Kidney (tissue), 14 donors: ENCODE data around the gene NDUFS6. TPM values are rescaled to one million over a fixed set of nuclear protein-coding genes. Genes with fewer than 3 reads are reported as not detected.
"Not testable (repeated sequence)": the region's sequence is repeated elsewhere in the genome, so short reads cannot be mapped to it uniquely, and the experiment has no call there.

Experiments used
- DNase-seq, 5 donors: peaks; one replicate each; pipeline ENCODE4 v3.0.0-alpha.2; 2013 to 2020
- FAIRE-seq: peaks from 2 replicates; lab custom pipeline; 2012; peaks lifted over from hg19 to GRCh38; lab: Jason Lieb, UNC
- H3K27ac ChIP-seq, 2 donors: one replicate each; pipeline ENCODE4 v1.7.0; 2013; ENCODE audit warnings: low read depth in 2 of 2, low read length in 2 of 2, inconsistent platforms in 1 of 2
- H3K27me3 ChIP-seq: one replicate; pipeline ENCODE4 v1.7.1; 2013; ENCODE audit warnings: low read length, inconsistent platforms; ENCODE audit not compliant: control insufficient read depth, insufficient read depth
- H3K36me3 ChIP-seq, 3 donors: one replicate each; pipeline versions ENCODE4 v1.7.0 to v1.7.1; 2013; ENCODE audit warnings: low read length in 3 of 3, control low read depth in 1 of 3, inconsistent platforms in 1 of 3; ENCODE audit not compliant: insufficient read depth in 3 of 3, control insufficient read depth in 2 of 3
- H3K4me1 ChIP-seq, 3 donors: one replicate each; pipeline versions ENCODE4 v1.7.0 to v1.7.1; 2013; ENCODE audit warnings: low read length in 3 of 3, inconsistent platforms in 1 of 3, low read depth in 1 of 3; ENCODE audit not compliant: control insufficient read depth in 2 of 3, insufficient read depth in 2 of 3
- H3K4me3 ChIP-seq, 3 donors: one replicate each; pipeline versions ENCODE4 v1.7.0 to v1.8.1; 2013; ENCODE audit warnings: low read length in 3 of 3, control low read depth in 1 of 3, inconsistent platforms in 1 of 3
- H3K9ac ChIP-seq, 3 donors: one replicate each; pipeline versions ENCODE4 v1.7.0 to v1.7.1; 2013; ENCODE audit warnings: low read length in 3 of 3, control low read depth in 1 of 3, inconsistent platforms in 1 of 3
- H3K9me3 ChIP-seq, 3 donors: one replicate each; pipeline versions ENCODE4 v1.7.0 to v1.7.1; 2013; ENCODE audit warnings: low read length in 3 of 3, control low read depth in 1 of 3, inconsistent platforms in 1 of 3; ENCODE audit not compliant: control insufficient read depth in 2 of 3, insufficient read depth in 1 of 3
- CTCF ChIP-seq: IDR thresholded peaks from 3 replicates; pipeline ENCODE4 v1.5.1; 2012; ENCODE audit warnings: mild to moderate bottlenecking, moderate library complexity, borderline replicate concordance; ENCODE audit not compliant: insufficient read depth; ENCODE audit errors: extremely low read depth
- intact Hi-C: fragments of 100-400 bp; cut with DNase I; formaldehyde crosslinking; loops from one replicate; pipeline ENCODE4 v1.11.1; 2022
- polyA plus RNA-seq: library from polyadenylated mRNA; stranded (reverse); fragments of 350-450 nt; fragmentation: Illumina TruSeq; extraction: RNeasy Lipid Tissue Mini Kit (QIAGEN cat#74804); gene quantifications from one replicate; pipeline ENCODE4 v1.2.3, GENCODE V29; 2014; ENCODE audit warnings: low read depth, low replicate concordance; ENCODE audit not compliant: insufficient read depth
- total RNA-seq: library from RNA; stranded (reverse); fragmentation: NEBNext Ultra II Directional; extraction: Animal tissue kit (Norgen Biotek cat#: 25700); gene quantifications from one replicate; pipeline ENCODE4 v1.2.1, GENCODE V29; 2021
- donor health status: control.
- donor health status: control.
- donor health status: control.
- donor health status: control.
- donor health status: control.
- donor health status: DM: yes; HTN: yes; CAD: no.
- donor health status: Normal renal cell carcinoma (clear cell type).

The NDUFS6 gene
- total and polyA plus RNA-seq, 2 donors from 2014 or later: 31.1 to 164 TPM

GRCh38 chr5:1840741-1841521, 39.7 kb downstream of the NDUFS6 start:
- Histone ChIP-seq H3K4me1 (no peaks in the 10 kb centered on the region), H3K36me3 (no peaks in the 10 kb centered on the region), H3K27ac (no peak overlapping the region), H3K9ac (no peak overlapping the region), H3K27me3 (peaks cover 2% of the 10 kb centered on the region), H3K9me3 (no peaks in the 10 kb centered on the region), H3K4me3 (no peak overlapping the region)
- intact Hi-C loops: no loop called here
- TF ChIP-seq CTCF: no peak
- FAIRE-seq (no peak), DNase-seq (peak; percentile 54 to 69 (median 62))

DNA sequence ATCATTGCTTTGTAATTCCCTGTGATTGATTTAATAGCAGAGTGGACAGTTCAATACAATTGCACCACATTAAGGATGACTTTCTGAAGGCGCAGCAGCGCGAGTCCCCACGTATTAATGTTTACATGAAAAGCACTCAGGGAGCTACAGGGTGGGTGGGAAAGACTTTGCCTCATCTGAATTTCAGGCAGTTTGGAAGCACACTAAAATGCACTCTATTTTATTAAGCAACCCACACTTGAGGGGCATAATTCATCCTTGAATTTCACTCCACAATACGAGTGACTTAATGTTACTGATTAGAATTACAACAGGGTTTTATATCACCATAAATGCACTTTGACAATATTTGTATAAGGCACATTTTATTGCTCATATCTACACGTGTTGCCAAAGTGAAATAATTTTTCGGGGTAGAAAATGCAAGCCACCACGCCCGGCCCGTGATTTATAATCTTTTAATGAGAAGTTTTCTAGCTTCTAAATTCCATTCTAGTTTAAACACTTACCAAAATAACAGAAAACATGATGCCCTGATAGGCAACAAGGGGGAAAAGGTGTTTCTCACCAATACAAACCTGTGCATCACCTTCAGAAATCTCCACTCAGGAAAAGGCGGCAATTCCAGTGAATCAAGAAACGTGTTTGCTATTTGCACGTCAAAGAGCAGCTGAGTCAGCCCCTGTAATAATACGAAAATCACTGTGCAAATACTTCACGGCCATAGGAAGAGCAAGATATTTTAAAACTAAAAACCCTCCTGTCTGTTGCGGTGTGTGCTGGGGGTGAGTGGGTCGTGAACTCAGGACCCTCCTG, 41.0 kb downstream of the NDUFS6 start:
- TF ChIP-seq CTCF: no peak
- Histone ChIP-seq H3K27ac (no peak overlapping the region), H3K4me1 (no peaks in the 10 kb centered on the region), H3K27me3 (peaks cover 2% of the 10 kb centered on the region), H3K36me3 (no peaks in the 10 kb centered on the region), H3K9me3 (no peaks in the 10 kb centered on the region), H3K4me3 (no peak overlapping the region), H3K9ac (no peak overlapping the region)
- intact Hi-C loops: no loop called here
- FAIRE-seq: no peak
- peak in 1 of 5 donors; percentile 7 for DNase-seq

DNA sequence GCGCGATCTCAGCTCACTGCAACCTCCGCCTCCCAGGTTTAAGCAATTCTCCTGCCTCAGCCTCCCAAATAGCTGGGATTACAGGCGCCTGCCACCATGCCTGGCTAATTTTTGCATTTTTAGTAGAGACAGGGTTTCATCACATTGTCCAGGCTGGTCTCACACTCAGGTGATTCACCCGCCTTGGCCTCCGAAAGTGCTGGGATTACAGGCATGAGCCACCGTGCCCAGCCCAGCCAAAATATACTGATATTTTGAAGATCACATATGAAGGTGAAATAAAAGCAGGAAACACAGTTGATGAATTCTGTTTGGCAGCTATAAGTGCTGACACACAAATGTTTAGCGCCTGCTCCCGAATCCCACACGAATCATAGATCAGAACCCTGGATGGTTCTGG, 42.6 kb downstream of the NDUFS6 start:
- peak in 1 of 5 donors; percentile 11 for DNase-seq
- H3K27me3 ChIP-seq, H3K9me3 ChIP-seq, H3K36me3 ChIP-seq, FAIRE-seq, H3K4me3 ChIP-seq, H3K9ac ChIP-seq, intact Hi-C loops, H3K4me1 ChIP-seq, H3K27ac ChIP-seq: not testable (repeated sequence)
